HepG2 (cell line): ENCODE data around the gene UFSP2. TPM values are rescaled to one million over a fixed set of nuclear protein-coding genes. Genes with fewer than 3 reads are reported as not detected.
A peak's percentile ranks its signal among the peaks of the same experiment; 100 is the strongest.

Source experiments
- ATF1 ChIP-seq: IDR thresholded peaks from 2 replicates; pipeline ENCODE4 v1.6.1; 2016; ENCODE audit warnings: mild to moderate bottlenecking, control low read depth
- DZIP1 ChIP-seq: sonication (generic); formaldehyde crosslinking; IDR thresholded peaks from 2 replicates; pipeline ENCODE4 v1.5.0; 2020; ENCODE audit warnings: mild to moderate bottlenecking, missing genetic modification reagents
- FOXK1 ChIP-seq: sonication (generic); formaldehyde crosslinking; IDR thresholded peaks from 2 replicates; pipeline ENCODE4 v1.4.0; 2020; ENCODE audit warnings: low read depth, missing genetic modification reagents, borderline replicate concordance
- GMEB1 ChIP-seq: sonication (generic); formaldehyde crosslinking; IDR thresholded peaks from 2 replicates; pipeline ENCODE4 v1.5.1; 2020; ENCODE audit warnings: missing genetic modification reagents, mild to moderate bottlenecking, borderline replicate concordance
- MTF2 ChIP-seq: sonication (generic); formaldehyde crosslinking; IDR thresholded peaks from 2 replicates; pipeline ENCODE4 v1.5.0; 2020; ENCODE audit warnings: missing genetic modification reagents, borderline replicate concordance
- PCBP2 ChIP-seq: fragments of 200-400 bp; formaldehyde crosslinking; optimal IDR thresholded peaks from 2 replicates; pipeline ENCODE3; 2018; ENCODE audit warnings: low read length, low read depth; ENCODE audit not compliant: poor library complexity, severe bottlenecking
- POGZ ChIP-seq: sonication (generic); formaldehyde crosslinking; IDR thresholded peaks from 2 replicates; pipeline ENCODE4 v1.4.0; 2020; ENCODE audit warnings: mild to moderate bottlenecking, missing genetic modification reagents
- RFX3 ChIP-seq: IDR thresholded peaks from 2 replicates; pipeline ENCODE4 v1.6.1; 2016; ENCODE audit warnings: missing biosample characterization, missing genetic modification reagents
- TOE1 ChIP-seq: sonication (generic); formaldehyde crosslinking; IDR thresholded peaks from 2 replicates; pipeline ENCODE4 v1.4.0; 2020; ENCODE audit warnings: mild to moderate bottlenecking, missing genetic modification reagents
- ZBTB8A ChIP-seq: sonication (generic); formaldehyde crosslinking; IDR thresholded peaks from 2 replicates; pipeline ENCODE4 v1.4.0; 2020; ENCODE audit warnings: mild to moderate bottlenecking, low read depth, missing genetic modification reagents, borderline replicate concordance
- ZNF407 ChIP-seq: sonication (generic); formaldehyde crosslinking; IDR thresholded peaks from one replicate; pipeline ENCODE4 v1.5.1; 2020; ENCODE audit warnings: mild to moderate bottlenecking, missing genetic modification reagents; ENCODE audit errors: not compliant biosample characterization
- ZNF451 ChIP-seq: sonication (generic); formaldehyde crosslinking; IDR thresholded peaks from 2 replicates; pipeline ENCODE4 v1.5.0; 2020; ENCODE audit warnings: mild to moderate bottlenecking, missing genetic modification reagents
- ZNF513 ChIP-seq: sonication (generic); formaldehyde crosslinking; conservative IDR thresholded peaks from 2 replicates; pipeline ENCODE4 v1.5.0; 2020; ENCODE audit warnings: missing genetic modification reagents
- polyA plus RNA-seq, 8 experiments: library from polyadenylated mRNA; depleted of rRNA in 3 of 8; stranded (reverse) in 7 of 8; unstranded in 1 of 8; fragments of >200 nt; fragmentation: Illumina TruSeq in 4 of 8; extraction: Trizol in 4 of 8; gene quantifications; 2 replicates each; pipeline versions ENCODE4 v1.2.1 to v1.2.3, GENCODE V29; 2011 to 2016; ENCODE audit warnings: low read depth in 4 of 8, missing spikeins in 1 of 8, mixed read lengths in 1 of 8; ENCODE audit not compliant: insufficient read depth in 1 of 8
- total RNA-seq, 5 experiments: library from RNA; depleted of rRNA; stranded (reverse); fragments of >200 nt; fragmentation: Illumina TruSeq; extraction: Trizol; gene quantifications; 2 replicates each; pipeline ENCODE4 v1.2.3, GENCODE V29; 2016; ENCODE audit warnings: low read depth in 1 of 5

The UFSP2 gene
- total and polyA plus RNA-seq, 2 of the 13 experiments (the other 11 are each of a cell fraction or from before 2014, with no cell fraction given) = 24.1 to 32.3 TPM

- TF ChIP-seq TOE1 (CRISPR knock-in tag) (0 out of 2 replicates have a peak, but pooled peaks have one; percentile 13), FOXK1 (no peak; the same call in 1 of the 2 replicates), ZNF407 (CRISPR knock-in tag) (peak; percentile 8), ATF1 (0 out of 2 replicates have a peak, but pooled peaks have one; percentile 10), ZNF451 (CRISPR knock-in tag) (peak; percentile 0; the same call in 1 of the 2 replicates), RFX3 (no peak; the same call in 1 of the 2 replicates), ZBTB8A (no peak), POGZ (CRISPR knock-in tag) (0 out of 2 replicates have a peak, but pooled peaks have one; percentile 1), GMEB1 (CRISPR knock-in tag) (peak; percentile 24; the same call in 1 of the 2 replicates), ZNF513 (CRISPR knock-in tag) (0 out of 2 replicates have a peak, but pooled peaks have one; percentile 78), MTF2 (CRISPR knock-in tag) (0 out of 2 replicates have a peak, but pooled peaks have one; percentile 25), DZIP1 (CRISPR knock-in tag) (peak; percentile 22; the same call in 1 of the 2 replicates), PCBP2 (no peak)
Measured at GRCh38 chr4:185396724-185397385, 28.9 kb downstream of the UFSP2 start, which contains the start of gene ANKRD37 (continued).
